Gastroesophageal sphincter (tissue), 4 donors: ENCODE data around the gene TMEM231. TPM values are rescaled to one million over a fixed set of nuclear protein-coding genes. Genes with fewer than 3 reads are reported as not detected.

ENCODE experiments used
- ATAC-seq: fragments of 150-250 bp; one replicate; pipeline ENCODE4 v1.9.1; 2016; ENCODE audit warnings: mild to moderate bottlenecking, moderate library complexity
- H3K27ac ChIP-seq, 4 donors: fragments of 200-600 bp; sonication (generic) in 3 of 4; 1 replicate in 3 of 4; 2 replicates in 1 of 4; pipeline ENCODE4 v1.5.1; 2016 to 2019
- H3K27me3 ChIP-seq: fragments of 200-600 bp; sonication (generic); one replicate; pipeline ENCODE4 v1.5.1; 2019
- H3K36me3 ChIP-seq, 2 donors: fragments of 200-600 bp; sonication (generic); one replicate each; pipeline ENCODE4 v1.5.1; 2019; ENCODE audit warnings: control low read depth in 1 of 2
- H3K4me1 ChIP-seq, 3 donors: fragments of 200-600 bp; sonication (generic); 1 replicate in 2 of 3; 2 replicates in 1 of 3; pipeline ENCODE4 v1.5.1; 2016 to 2019; ENCODE audit warnings: control low read depth in 2 of 3
- H3K4me3 ChIP-seq, 2 donors: fragments of 200-600 bp; sonication (generic); one replicate each; pipeline ENCODE4 v1.5.1; 2019; ENCODE audit warnings: mild to moderate bottlenecking in 1 of 2, moderate library complexity in 1 of 2
- H3K9me3 ChIP-seq, 3 donors: fragments of 200-600 bp; sonication (generic); one replicate each; pipeline ENCODE4 v1.5.1; 2017 to 2019; ENCODE audit warnings: control low read depth in 2 of 3
- EP300 ChIP-seq: sonication (generic); formaldehyde crosslinking; IDR thresholded peaks from one replicate; pipeline ENCODE4 v1.6.1; 2017; ENCODE audit warnings: antibody characterized with exemption, mild to moderate bottlenecking
- POLR2A ChIP-seq, 2 donors: fragments of 450-650 bp; IDR thresholded peaks; one replicate each; pipeline ENCODE4 v1.6.1; 2017; ENCODE audit warnings: antibody characterized with exemption in 2 of 2, mild to moderate bottlenecking in 2 of 2, moderate library complexity in 1 of 2
- POLR2AphosphoS5 ChIP-seq: sonication (generic); formaldehyde crosslinking; IDR thresholded peaks from one replicate; pipeline ENCODE4 v1.6.1; 2017; ENCODE audit warnings: antibody characterized with exemption
- WGBS, 2 donors: methylation state at CpG; one replicate each; pipeline ENCODE4 v1.1.5; 2018; ENCODE audit warnings: low coverage in 1 of 2; 5-methylcytosine and 5-hydroxymethylcytosine counted together
- total RNA-seq, 4 donors: library from RNA; depleted of rRNA; stranded (reverse); fragments of >200 nt; gene quantifications; one replicate each; pipeline ENCODE4 v1.1.0, GENCODE V29; 2016
- TF ChIP-seq, protein P1 (sequence below), 4 experiments: fragments of 200-600 bp in 2 of 4; fragments of 450-650 bp in 2 of 4; sonication (generic) in 1 of 4; IDR thresholded peaks; one replicate each; pipeline ENCODE4 v1.5.1; 2017 to 2019; ENCODE audit warnings: antibody characterized with exemption in 4 of 4, mild to moderate bottlenecking in 2 of 4, moderate library complexity in 2 of 4

TMEM231 gene
- total RNA-seq, 4 donors from 2014 or later: 7.2 to 12.0 (median 9.3) TPM

DNA sequence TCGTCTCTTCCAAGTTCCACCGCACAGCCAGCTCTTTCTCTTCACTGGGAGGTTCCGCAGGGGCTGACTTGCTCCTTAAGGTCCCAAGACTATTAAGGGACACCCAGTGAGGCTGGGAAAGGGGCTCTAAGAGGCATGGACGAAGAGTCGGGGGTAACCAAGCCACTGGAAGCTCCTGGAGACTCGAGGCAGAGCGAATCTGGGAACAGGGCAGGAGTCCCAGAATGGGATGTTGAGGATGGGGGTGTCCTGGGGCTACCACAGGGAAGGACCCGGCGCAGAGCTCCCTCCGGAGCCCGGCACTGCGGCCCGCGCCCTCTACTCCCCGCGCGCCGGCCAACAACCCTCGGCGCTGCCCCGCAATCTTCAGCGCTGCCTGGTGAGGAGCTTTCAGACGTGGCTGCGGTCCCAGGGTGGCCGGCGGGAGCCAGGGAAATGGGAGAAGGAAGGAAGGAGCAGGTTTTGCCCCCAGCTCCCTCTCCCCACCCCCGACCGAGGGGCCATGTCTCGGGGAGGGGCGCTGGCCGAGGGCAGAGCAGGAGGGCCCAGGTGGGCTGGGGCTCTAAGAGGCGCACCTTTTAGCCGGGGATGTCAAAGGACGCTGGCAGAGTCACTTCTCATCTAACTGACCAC lies 20.7 kb downstream of the TMEM231 start:
- no peak for TF ChIP-seq POLR2A (IDR thresholded peaks at IDR 0.05)
- no peak for TF ChIP-seq EP300
- TF ChIP-seq, protein P1, sequence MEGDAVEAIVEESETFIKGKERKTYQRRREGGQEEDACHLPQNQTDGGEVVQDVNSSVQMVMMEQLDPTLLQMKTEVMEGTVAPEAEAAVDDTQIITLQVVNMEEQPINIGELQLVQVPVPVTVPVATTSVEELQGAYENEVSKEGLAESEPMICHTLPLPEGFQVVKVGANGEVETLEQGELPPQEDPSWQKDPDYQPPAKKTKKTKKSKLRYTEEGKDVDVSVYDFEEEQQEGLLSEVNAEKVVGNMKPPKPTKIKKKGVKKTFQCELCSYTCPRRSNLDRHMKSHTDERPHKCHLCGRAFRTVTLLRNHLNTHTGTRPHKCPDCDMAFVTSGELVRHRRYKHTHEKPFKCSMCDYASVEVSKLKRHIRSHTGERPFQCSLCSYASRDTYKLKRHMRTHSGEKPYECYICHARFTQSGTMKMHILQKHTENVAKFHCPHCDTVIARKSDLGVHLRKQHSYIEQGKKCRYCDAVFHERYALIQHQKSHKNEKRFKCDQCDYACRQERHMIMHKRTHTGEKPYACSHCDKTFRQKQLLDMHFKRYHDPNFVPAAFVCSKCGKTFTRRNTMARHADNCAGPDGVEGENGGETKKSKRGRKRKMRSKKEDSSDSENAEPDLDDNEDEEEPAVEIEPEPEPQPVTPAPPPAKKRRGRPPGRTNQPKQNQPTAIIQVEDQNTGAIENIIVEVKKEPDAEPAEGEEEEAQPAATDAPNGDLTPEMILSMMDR (IDR thresholded peaks at IDR 0.05): no peak
- no peak for TF ChIP-seq POLR2AphosphoS5
- ATAC-seq: no peak
- no peak overlapping the region for H3K4me3 ChIP-seq
- no peaks in the 10 kb centered on the region for H3K4me1 ChIP-seq
- no peak overlapping the region for H3K27ac ChIP-seq
- no peaks in the 10 kb centered on the region for H3K9me3 ChIP-seq
- peaks cover 0 to 9% of the 10 kb centered on the region in 2 donors for H3K36me3 ChIP-seq
- 33 to 74% methylated on average over 3 to 12 of the region's 34 CpGs for WGBS, 2 donors
- no peaks in the 10 kb centered on the region for H3K27me3 ChIP-seq

DNA sequence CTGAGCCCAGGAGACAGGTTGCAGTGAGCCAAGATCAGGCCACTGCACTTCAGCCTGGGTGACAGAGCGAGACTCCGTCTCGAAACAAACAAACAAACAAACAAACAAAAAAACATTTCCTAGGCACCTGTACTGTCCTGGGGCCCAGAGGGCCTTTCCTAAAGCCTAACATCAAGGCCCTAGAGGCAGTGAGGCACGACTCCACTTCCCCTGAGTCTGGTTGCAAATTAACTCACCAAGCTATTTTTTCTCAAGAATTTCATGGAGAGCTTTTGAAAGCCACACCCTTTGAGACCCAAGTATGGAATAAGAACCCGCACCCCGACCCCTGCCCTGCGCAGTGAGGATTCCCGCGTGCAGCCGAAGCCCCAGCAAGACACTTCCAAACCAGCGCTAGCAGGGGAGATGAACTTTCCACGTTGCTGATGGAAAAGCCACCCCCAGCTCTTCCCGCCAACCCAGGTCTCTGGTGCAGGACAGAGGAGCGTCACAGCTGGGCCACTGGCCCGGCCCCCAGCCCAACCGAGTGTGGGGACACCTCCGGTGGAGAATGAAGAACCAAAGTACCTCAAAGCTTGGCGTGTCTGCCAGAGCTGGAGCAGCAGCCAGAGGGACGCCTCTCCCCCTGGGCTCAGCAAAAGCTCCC lies 21.4 kb downstream of the TMEM231 start:
- no peaks in the 10 kb centered on the region for H3K4me1 ChIP-seq
- TF ChIP-seq POLR2A (IDR thresholded peaks at IDR 0.05): no peak
- TF ChIP-seq, protein P1 (IDR thresholded peaks at IDR 0.05): no peak
- TF ChIP-seq EP300: no peak
- no peak for TF ChIP-seq POLR2AphosphoS5
- no peak overlapping the region for H3K27ac ChIP-seq
- no peak overlapping the region for H3K4me3 ChIP-seq
- H3K36me3 ChIP-seq: peaks cover 0 to 3% of the 10 kb centered on the region in 2 donors
- WGBS, 2 donors: 76 to 92% methylated on average over 3 to 4 of the region's 19 CpGs
- no peaks in the 10 kb centered on the region for H3K9me3 ChIP-seq
- no peak for ATAC-seq
- H3K27me3 ChIP-seq: no peaks in the 10 kb centered on the region

- ATAC-seq: no peak
- H3K4me3 ChIP-seq: no peak overlapping the region
- TF ChIP-seq EP300: no peak
- no peak for TF ChIP-seq POLR2A (IDR thresholded peaks at IDR 0.05)
- TF ChIP-seq, protein P1 (IDR thresholded peaks at IDR 0.05): no peak
- TF ChIP-seq POLR2AphosphoS5: no peak
- H3K27me3 ChIP-seq: no peaks in the 10 kb centered on the region
- no peaks in the 10 kb centered on the region for H3K9me3 ChIP-seq
- H3K4me1 ChIP-seq: no peaks in the 10 kb centered on the region
- WGBS, 2 donors: 80 to 90% methylated on average over 1 to 2 of the region's 2 CpGs
- no peaks in the 10 kb centered on the region for H3K36me3 ChIP-seq
- H3K27ac ChIP-seq: no peak overlapping the region
Measured at GRCh38 chr16:75532791-75533190, 23.3 kb downstream of the TMEM231 start.

- H3K9me3 ChIP-seq: no peaks in the 10 kb centered on the region
- H3K4me1 ChIP-seq: no peaks in the 10 kb centered on the region
- H3K36me3 ChIP-seq: no peaks in the 10 kb centered on the region
- 60% methylated on average over 3 of the region's 8 CpGs; no CpG with 5 or more reads in 1 of the 2 donors for WGBS, 2 donors
- H3K4me3 ChIP-seq: no peak overlapping the region
- TF ChIP-seq EP300 (no peak), POLR2A (IDR thresholded peaks at IDR 0.05) (no peak)
- TF ChIP-seq, protein P1 (IDR thresholded peaks at IDR 0.05): no peak
- H3K27ac ChIP-seq: no peak overlapping the region
- no peak for ATAC-seq
- no peaks in the 10 kb centered on the region for H3K27me3 ChIP-seq
Measured at GRCh38 chr16:75532142-75532765, 23.8 kb downstream of the TMEM231 start.
